HEK293 (cell line): Measurements from ENCODE around the gene PIGM.

ENCODE experiments used
- CTCF ChIA-PET: fragments of 350-600 bp; formaldehyde crosslinking; extraction: SDS; loops from one replicate; lab custom pipeline; 2021; ENCODE audit warnings: antibody characterized with exemption; lab: Yijun Ruan, JAX
- POLR2A ChIA-PET: fragments of 300-600 bp; formaldehyde crosslinking; extraction: SDS; loops from one replicate; lab custom pipeline; 2020; ENCODE audit warnings: antibody characterized with exemption, inconsistent platforms; lab: Yijun Ruan, JAX
- H3K27ac ChIP-seq: fragments of 200-500 bp; sonication (Bioruptor generic); 2 replicates; pipeline ENCODE4 v1.5.1; 2014; ENCODE audit warnings: low read depth, low read length, control low read depth, inconsistent platforms; ENCODE audit errors: extremely low read depth
- H3K36me3 ChIP-seq, 2 experiments: fragments of 200-500 bp in 1 of 2; sonication (Bioruptor generic) in 1 of 2; 1 replicate in 1 of 2; 2 replicates in 1 of 2; pipeline ENCODE4 v1.5.1; 2014 to 2017; ENCODE audit warnings: inconsistent platforms in 2 of 2, low read length in 2 of 2; ENCODE audit not compliant: control insufficient read depth in 2 of 2, insufficient read depth in 1 of 2
- H3K4me1 ChIP-seq: fragments of 200-500 bp; sonication (Bioruptor generic); 2 replicates; pipeline ENCODE4 v1.5.1; 2014; ENCODE audit warnings: mild to moderate bottlenecking, low read length, inconsistent platforms; ENCODE audit not compliant: control insufficient read depth, insufficient read depth
- H3K4me3 ChIP-seq: 2 replicates; pipeline ENCODE4 v1.5.1; 2011; ENCODE audit warnings: low read depth, mild to moderate bottlenecking, control low read depth, low read length, moderate library complexity
- H3K9me3 ChIP-seq: fragments of 200-500 bp; sonication (Bioruptor generic); 2 replicates; pipeline ENCODE4 v1.5.1; 2014; ENCODE audit warnings: low read depth, low read length, inconsistent platforms; ENCODE audit not compliant: control insufficient read depth, insufficient read depth
- BCL11A ChIP-seq: fragments of 450-650 bp; formaldehyde crosslinking; IDR thresholded peaks from 2 replicates; pipeline ENCODE4 v1.5.1; 2016; ENCODE audit warnings: low read depth, missing biosample characterization, missing genetic modification characterization
- FEZF1 ChIP-seq: fragments of 450-650 bp; formaldehyde crosslinking; IDR thresholded peaks from 2 replicates; pipeline ENCODE4 v1.5.1; 2016; ENCODE audit warnings: missing biosample characterization, missing genetic modification characterization
- GLI2 ChIP-seq: fragments of 450-650 bp; formaldehyde crosslinking; IDR thresholded peaks from 2 replicates; pipeline ENCODE4; 2017; ENCODE audit warnings: missing biosample characterization, missing genetic modification characterization, low read depth, borderline replicate concordance
- GLIS1 ChIP-seq: fragments of 450-650 bp; formaldehyde crosslinking; IDR thresholded peaks from 2 replicates; pipeline ENCODE4 v1.5.1; 2016; ENCODE audit warnings: missing biosample characterization, missing genetic modification characterization
- HOXD13 ChIP-seq: sonication (generic); formaldehyde crosslinking; IDR thresholded peaks from 2 replicates; pipeline ENCODE4 v1.8.0; 2022; ENCODE audit warnings: missing genetic modification reagents, borderline replicate concordance
- KLF8 ChIP-seq: fragments of 450-650 bp; formaldehyde crosslinking; IDR thresholded peaks from 2 replicates; pipeline ENCODE4 v1.5.1; 2016; ENCODE audit warnings: missing biosample characterization, missing genetic modification characterization
- MZF1 ChIP-seq: fragments of 450-650 bp; formaldehyde crosslinking; IDR thresholded peaks from 2 replicates; pipeline ENCODE4 v1.5.1; 2017; ENCODE audit warnings: missing biosample characterization, missing genetic modification characterization, borderline replicate concordance
- PRDM1 ChIP-seq: fragments of 450-650 bp; formaldehyde crosslinking; IDR thresholded peaks from 2 replicates; pipeline ENCODE4; 2016; ENCODE audit warnings: missing biosample characterization, missing genetic modification characterization
- SP2 ChIP-seq: fragments of 450-650 bp; formaldehyde crosslinking; IDR thresholded peaks from 2 replicates; pipeline ENCODE4 v1.5.1; 2016; ENCODE audit warnings: missing biosample characterization, missing genetic modification characterization
- ZEB2 ChIP-seq: fragments of 450-650 bp; formaldehyde crosslinking; IDR thresholded peaks from 2 replicates; pipeline ENCODE4 v1.5.1; 2016; ENCODE audit warnings: missing biosample characterization, missing genetic modification characterization
- ZNF132 ChIP-seq: fragments of 450-650 bp; formaldehyde crosslinking; IDR thresholded peaks from 2 replicates; pipeline ENCODE4 v1.5.1; 2017; ENCODE audit warnings: missing biosample characterization, missing genetic modification characterization, borderline replicate concordance
- ZNF133 ChIP-seq: fragments of 450-650 bp; formaldehyde crosslinking; IDR thresholded peaks from 2 replicates; pipeline ENCODE4 v1.5.1; 2016; ENCODE audit warnings: missing biosample characterization, missing genetic modification characterization
- ZNF140 ChIP-seq: fragments of 450-650 bp; formaldehyde crosslinking; IDR thresholded peaks from 2 replicates; pipeline ENCODE4 v1.5.1; 2016; ENCODE audit warnings: missing biosample characterization, missing genetic modification characterization
- ZNF19 ChIP-seq: fragments of 450-650 bp; formaldehyde crosslinking; IDR thresholded peaks from 2 replicates; pipeline ENCODE4; 2016; ENCODE audit warnings: missing biosample characterization, missing genetic modification characterization, low read depth
- ZNF2 ChIP-seq: fragments of 450-650 bp; formaldehyde crosslinking; IDR thresholded peaks from 2 replicates; pipeline ENCODE4 v1.5.1; 2016; ENCODE audit warnings: missing biosample characterization, missing genetic modification characterization
- ZNF248 ChIP-seq: fragments of 450-650 bp; formaldehyde crosslinking; IDR thresholded peaks from 2 replicates; pipeline ENCODE4 v1.5.1; 2017; ENCODE audit warnings: missing biosample characterization, missing genetic modification characterization
- ZNF266 ChIP-seq: fragments of 450-650 bp; formaldehyde crosslinking; IDR thresholded peaks from 2 replicates; pipeline ENCODE4 v1.5.1; 2016; ENCODE audit warnings: missing biosample characterization, missing genetic modification characterization, low read depth
- ZNF324 ChIP-seq: fragments of 450-650 bp; formaldehyde crosslinking; IDR thresholded peaks from 2 replicates; pipeline ENCODE4 v1.5.1; 2016; ENCODE audit warnings: missing biosample characterization, missing genetic modification characterization
- ZNF394 ChIP-seq: fragments of 450-650 bp; formaldehyde crosslinking; IDR thresholded peaks from 2 replicates; pipeline ENCODE4 v1.5.1; 2016; ENCODE audit warnings: missing biosample characterization, missing genetic modification characterization, mild to moderate bottlenecking, moderate library complexity, borderline replicate concordance
- ZNF518A ChIP-seq: fragments of 450-650 bp; formaldehyde crosslinking; conservative IDR thresholded peaks from 2 replicates; pipeline ENCODE4 v1.5.1; 2016; ENCODE audit warnings: low read depth, missing biosample characterization, missing genetic modification characterization
- ZNF610 ChIP-seq: fragments of 450-650 bp; formaldehyde crosslinking; IDR thresholded peaks from 2 replicates; pipeline ENCODE4 v1.5.1; 2016; ENCODE audit warnings: missing biosample characterization, missing genetic modification characterization, borderline replicate concordance
- ZNF664 ChIP-seq: fragments of 450-650 bp; formaldehyde crosslinking; IDR thresholded peaks from 2 replicates; pipeline ENCODE4 v1.5.1; 2016; ENCODE audit warnings: missing biosample characterization, missing genetic modification characterization
- ZNF768 ChIP-seq: fragments of 450-650 bp; formaldehyde crosslinking; IDR thresholded peaks from 2 replicates; pipeline ENCODE4 v1.5.1; 2018; ENCODE audit warnings: missing biosample characterization, mild to moderate bottlenecking, missing genetic modification characterization
- TF ChIP-seq, protein P1 (sequence below): fragments of 450-650 bp; formaldehyde crosslinking; IDR thresholded peaks from 2 replicates; pipeline ENCODE4 v1.5.1; 2016; ENCODE audit warnings: missing biosample characterization, missing genetic modification characterization

Gene PIGM

DNA sequence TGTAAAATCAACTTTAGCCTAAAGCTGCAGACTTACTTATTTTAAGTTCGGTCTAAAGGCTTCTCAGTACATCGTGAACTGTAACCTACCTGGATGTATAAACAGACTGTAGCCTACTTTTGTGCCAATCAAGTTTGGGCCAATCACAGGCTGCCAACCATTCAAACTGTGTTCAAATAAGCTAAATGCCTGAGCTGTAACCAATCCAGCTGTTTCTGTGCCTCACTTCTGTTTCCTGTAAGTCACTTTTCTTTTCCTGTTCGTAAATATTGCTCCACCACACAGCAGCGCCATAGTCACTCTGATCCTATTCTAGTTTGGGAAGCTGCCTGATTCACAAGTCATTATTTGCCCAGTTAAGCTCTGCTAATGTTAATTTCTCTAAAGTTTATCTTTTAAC is 40.3 kb downstream of the PIGM start (continued):
- no peak for TF ChIP-seq ZNF140 (tag by site-specific recombination)

- Histone ChIP-seq H3K9me3 (no peaks in the 10 kb centered on the region), H3K36me3 (no peaks in the 10 kb centered on the region), H3K4me1 (no peaks in the 10 kb centered on the region), H3K4me3 (no peak overlapping the region), H3K27ac (no peak overlapping the region)
- TF ChIP-seq MZF1 (no peak), FEZF1 (tag by site-specific recombination) (no peak), ZNF266 (tag by site-specific recombination) (no peak), ZNF664 (tag by site-specific recombination) (no peak), BCL11A (no peak)
- TF ChIP-seq, protein P1, sequence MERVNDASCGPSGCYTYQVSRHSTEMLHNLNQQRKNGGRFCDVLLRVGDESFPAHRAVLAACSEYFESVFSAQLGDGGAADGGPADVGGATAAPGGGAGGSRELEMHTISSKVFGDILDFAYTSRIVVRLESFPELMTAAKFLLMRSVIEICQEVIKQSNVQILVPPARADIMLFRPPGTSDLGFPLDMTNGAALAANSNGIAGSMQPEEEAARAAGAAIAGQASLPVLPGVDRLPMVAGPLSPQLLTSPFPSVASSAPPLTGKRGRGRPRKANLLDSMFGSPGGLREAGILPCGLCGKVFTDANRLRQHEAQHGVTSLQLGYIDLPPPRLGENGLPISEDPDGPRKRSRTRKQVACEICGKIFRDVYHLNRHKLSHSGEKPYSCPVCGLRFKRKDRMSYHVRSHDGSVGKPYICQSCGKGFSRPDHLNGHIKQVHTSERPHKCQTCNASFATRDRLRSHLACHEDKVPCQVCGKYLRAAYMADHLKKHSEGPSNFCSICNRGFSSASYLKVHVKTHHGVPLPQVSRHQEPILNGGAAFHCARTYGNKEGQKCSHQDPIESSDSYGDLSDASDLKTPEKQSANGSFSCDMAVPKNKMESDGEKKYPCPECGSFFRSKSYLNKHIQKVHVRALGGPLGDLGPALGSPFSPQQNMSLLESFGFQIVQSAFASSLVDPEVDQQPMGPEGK (tag by site-specific recombination): no peak
- ChIA-PET CTCF (interaction anchor here (0.6 to 3.6 kb wide), 2 partner anchors 17 to 386 kb away, joined by 3 to 25 read pairs; no protein-coding TSS in a partner anchor), POLR2A (no interaction called here)
These were observed 41.8 kb downstream of the PIGM start for GRCh38 chr1:159990005-159990404.

GRCh38 chr1:159989581-159989980 is 42.2 kb downstream of the PIGM start:
- Histone ChIP-seq H3K9me3 (no peaks in the 10 kb centered on the region), H3K4me3 (no peak overlapping the region), H3K36me3 (no peaks in the 10 kb centered on the region), H3K4me1 (no peaks in the 10 kb centered on the region), H3K27ac (no peak overlapping the region)
- TF ChIP-seq HOXD13 (no peak), ZNF610 (tag by site-specific recombination) (no peak), ZEB2 (tag by site-specific recombination) (no peak), ZNF324 (tag by site-specific recombination) (no peak), ZNF768 (tag by site-specific recombination) (no peak), PRDM1 (tag by site-specific recombination) (no peak), GLI2 (tag by site-specific recombination) (no peak), ZNF19 (tag by site-specific recombination) (no peak), ZNF394 (no peak), KLF8 (tag by site-specific recombination) (no peak), ZNF132 (tag by site-specific recombination) (no peak), ZNF248 (tag by site-specific recombination) (no peak), SP2 (tag by site-specific recombination) (no peak), GLIS1 (tag by site-specific recombination) (no peak), ZNF518A (tag by site-specific recombination) (no peak), ZNF2 (tag by site-specific recombination) (no peak), ZNF133 (tag by site-specific recombination) (no peak)
- TF ChIP-seq, protein P1 (tag by site-specific recombination): no peak
- CTCF ChIA-PET: interaction anchor here (3.6 kb wide), 1 partner anchor 18 kb away, joined by 25 read pairs; no protein-coding TSS in a partner anchor
- POLR2A ChIA-PET: no interaction called here
